ENCODE results near the gene RADX.
"Not testable (repeated sequence)": the region's sequence is repeated elsewhere in the genome, so short reads cannot be mapped to it uniquely, and the experiment has no call there.

The RADX gene

GRCh38 chrX:106611679-106612392, at the start of gene RADX:
Gene RADX (plus strand): TSS chrX:106611978. CDS start chrX:106612081, 103 bp downstream.
- peak; percentile 40 for DNase-seq

GRCh38 chrX:106564986-106565385, 46.8 kb upstream of the RADX start:
- DNase-seq = no peak

DNA sequence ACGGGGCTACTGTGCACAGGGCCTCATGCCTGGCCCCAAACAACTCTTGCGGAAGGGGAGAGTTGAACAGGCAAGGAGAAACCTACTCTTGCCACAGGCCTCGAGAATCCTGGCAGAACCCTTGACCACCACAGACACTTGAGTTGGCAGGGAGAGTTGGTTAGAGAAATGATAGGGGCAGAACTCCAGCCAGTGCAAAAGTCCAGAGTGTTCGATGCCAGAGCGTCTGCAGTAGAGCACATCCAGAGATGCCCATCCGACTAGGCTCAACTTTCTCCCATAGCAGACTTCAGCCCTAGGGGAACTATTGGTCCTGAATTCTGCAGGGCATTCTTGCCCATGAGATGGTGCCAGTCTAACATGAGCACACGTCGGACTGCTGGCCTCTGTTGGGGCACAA, 45.4 kb upstream of the RADX start:
- no peak for DNase-seq

DNA sequence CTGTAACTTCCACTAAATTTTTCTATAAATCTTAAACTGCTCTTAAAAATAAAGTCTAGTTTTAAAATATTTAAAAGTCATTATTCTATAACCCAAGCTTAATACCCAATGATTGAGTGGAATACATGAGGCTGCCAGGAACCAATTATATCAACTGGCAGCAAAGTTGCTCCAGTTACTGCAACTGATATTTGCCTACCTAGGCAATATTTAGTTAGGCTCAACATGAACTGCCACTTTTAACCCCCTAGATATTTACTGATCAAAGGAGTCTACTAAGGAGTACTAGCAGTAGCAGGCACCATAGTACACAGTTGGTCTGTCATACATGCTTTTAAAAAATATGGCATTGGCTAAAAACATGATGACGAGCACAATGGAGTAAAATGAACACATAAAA, 29.9 kb upstream of the RADX start:
- no peak for DNase-seq

- no peak for DNase-seq
Observed at GRCh38 chrX:106585478-106585877, 26.3 kb upstream of the RADX start.

GRCh38 chrX:106588801-106589200, 23.0 kb upstream of the RADX start:
- no peak for DNase-seq

- DNase-seq = no peak
Observed at GRCh38 chrX:106599411-106599810, 12.4 kb upstream of the RADX start.

- no peak for DNase-seq
Observed at GRCh38 chrX:106606571-106606970, 5.2 kb upstream of the RADX start.

GRCh38 chrX:106608016-106608415, 3.8 kb upstream of the RADX start:
- DNase-seq = no peak

- no peak for DNase-seq
Observed at GRCh38 chrX:106611317-106611678, 480 bp upstream of the RADX start.

DNA sequence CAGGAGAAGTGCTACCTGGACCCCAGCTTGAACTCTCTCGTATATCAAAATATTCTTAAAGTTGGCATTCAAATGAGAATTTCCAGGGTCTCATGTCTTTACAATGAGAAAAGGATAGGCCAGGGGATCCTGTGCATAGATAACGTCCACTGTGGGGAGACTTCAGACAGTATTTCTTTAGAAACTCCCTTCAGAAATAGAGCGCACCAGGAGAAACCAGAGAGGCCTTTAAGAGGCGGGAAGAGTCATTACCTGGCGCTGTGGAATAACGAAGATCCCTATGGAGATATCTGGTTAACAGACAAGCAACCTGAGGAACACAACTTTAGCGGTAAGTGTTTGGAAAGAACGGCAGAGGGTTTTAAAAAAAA, 600 bp downstream of the RADX start:
- DNase-seq = no peak

DNA sequence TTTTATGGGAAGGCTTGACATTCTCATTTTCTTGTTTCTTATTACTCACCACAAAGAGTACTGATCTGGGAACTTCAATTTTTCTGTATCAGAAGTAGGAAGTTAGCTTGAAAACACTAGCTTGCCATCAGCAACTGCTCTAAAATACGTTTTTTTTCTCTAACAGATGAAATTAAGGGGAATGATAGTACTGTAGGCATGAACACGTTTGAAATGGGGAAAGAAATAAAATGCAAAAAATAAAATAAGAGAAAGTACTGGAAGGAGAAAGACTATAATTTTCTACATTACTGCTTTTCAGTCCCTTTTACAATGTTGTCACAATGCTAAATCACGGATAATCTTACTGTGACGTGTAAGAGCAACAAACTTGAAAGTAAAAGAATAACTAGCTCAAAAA, 1.5 kb downstream of the RADX start:
- no peak for DNase-seq

DNA sequence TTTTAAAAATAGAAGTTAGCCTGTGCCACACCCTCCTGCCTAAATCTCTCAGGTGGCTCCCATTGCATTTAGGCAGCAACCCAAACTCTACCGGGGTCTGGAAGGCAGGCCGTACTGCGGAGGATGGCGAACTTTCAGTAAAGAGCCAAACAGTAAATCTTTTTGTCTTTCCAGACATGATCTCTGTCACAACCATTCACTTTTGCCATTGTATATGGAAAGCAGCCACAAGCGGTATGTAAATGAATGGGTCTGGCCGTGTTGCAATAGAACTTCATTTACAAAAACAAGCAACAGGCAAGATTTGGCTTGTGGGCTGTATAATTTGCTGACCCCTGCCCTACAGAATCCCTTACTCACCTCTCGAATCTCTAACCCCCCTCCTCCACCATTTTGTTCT, 3.3 kb downstream of the RADX start:
- DNase-seq = no peak

DNA sequence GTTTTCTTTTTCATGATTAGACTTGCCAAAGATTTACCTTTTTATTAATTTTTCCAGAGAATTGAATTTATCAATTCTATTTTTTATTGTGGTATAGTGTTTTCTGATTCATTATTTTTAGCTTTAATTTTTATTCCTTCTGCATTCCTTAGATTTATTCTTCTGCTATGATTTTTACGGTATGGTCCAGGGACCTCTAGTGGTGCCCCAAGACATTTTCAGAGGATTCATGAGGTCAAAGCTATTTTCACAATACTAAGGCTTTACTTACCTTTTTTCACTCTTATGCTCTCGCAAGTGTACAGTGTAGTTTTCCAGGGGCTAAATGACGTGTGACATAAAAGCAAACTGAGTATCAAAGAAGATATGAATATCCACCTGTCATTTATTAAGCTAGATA, 8.0 kb downstream of the RADX start:
- DNase-seq = no peak

DNA sequence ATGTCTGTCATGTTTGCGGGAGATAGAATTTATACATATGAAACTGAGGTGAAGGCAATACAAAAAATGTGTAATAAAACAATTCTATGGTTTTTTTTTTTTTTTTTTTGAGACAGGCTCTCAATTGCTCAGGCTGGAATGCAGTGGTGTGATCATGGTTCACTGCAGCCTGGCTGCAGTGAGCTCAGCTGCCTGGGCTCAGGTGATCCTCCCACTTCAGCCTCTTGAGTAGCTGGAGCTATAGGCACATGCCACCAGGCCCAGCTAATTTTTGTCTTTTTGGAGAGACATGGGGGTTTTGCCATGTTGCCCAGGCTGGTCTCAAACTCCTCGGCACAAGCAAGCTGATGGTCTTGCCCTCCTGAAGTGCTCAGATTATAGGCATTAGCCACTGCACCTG, 10.1 kb downstream of the RADX start:
- no peak for DNase-seq

GRCh38 chrX:106626789-106627188, 15.0 kb downstream of the RADX start:
- no peak for DNase-seq

- DNase-seq = no peak
Observed at GRCh38 chrX:106631615-106632014, 19.8 kb downstream of the RADX start.

GRCh38 chrX:106649523-106650428, 38.0 kb downstream of the RADX start:
- DNase-seq = no peak

- DNase-seq = not testable (repeated sequence)
Observed at GRCh38 chrX:106653625-106654024, 41.8 kb downstream of the RADX start.

- no peak for DNase-seq
Observed at GRCh38 chrX:106670631-106671030, 58.9 kb downstream of the RADX start.

DNA sequence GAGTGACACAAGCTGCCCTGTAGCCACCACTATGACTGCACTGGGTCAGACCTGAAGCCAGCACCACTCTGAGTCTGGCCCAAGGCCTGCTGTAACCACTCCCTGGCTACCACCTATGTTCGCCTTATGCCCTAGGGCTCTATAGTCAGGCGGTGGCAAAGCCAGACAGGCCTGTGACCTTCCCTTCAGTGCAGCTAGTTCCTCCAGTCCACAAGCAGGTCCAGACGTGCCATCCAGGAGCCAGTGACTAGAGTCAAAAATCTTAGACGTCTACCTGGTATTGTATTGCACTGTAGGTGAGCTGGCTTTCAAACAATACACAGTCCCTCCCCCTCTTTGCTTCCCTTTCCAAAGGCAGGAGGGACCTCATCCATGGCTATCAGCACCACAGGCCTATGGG, 60.7 kb downstream of the RADX start:
- DNase-seq = no peak

- no peak for DNase-seq
Observed at GRCh38 chrX:106680716-106681115, 68.9 kb downstream of the RADX start.

DNA sequence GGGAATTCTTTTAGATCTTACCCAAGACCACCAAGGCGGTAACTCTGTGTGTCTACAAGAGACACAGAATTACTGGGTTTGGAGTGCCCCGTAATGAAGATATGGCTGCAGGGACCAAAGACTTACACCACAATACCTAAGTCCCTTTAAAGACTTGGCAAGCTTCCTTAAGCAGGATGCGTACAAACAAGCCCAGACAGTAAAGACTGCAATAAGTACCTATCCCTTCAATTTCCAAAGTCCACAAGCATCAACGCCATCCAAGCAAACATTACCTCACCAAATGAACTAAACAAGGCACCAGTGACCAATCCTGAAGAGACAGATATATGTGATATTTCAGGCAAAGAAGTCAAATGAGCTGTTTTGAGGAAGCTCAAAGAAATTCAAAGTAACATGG, 72.4 kb downstream of the RADX start:
- DNase-seq = no peak

DNA sequence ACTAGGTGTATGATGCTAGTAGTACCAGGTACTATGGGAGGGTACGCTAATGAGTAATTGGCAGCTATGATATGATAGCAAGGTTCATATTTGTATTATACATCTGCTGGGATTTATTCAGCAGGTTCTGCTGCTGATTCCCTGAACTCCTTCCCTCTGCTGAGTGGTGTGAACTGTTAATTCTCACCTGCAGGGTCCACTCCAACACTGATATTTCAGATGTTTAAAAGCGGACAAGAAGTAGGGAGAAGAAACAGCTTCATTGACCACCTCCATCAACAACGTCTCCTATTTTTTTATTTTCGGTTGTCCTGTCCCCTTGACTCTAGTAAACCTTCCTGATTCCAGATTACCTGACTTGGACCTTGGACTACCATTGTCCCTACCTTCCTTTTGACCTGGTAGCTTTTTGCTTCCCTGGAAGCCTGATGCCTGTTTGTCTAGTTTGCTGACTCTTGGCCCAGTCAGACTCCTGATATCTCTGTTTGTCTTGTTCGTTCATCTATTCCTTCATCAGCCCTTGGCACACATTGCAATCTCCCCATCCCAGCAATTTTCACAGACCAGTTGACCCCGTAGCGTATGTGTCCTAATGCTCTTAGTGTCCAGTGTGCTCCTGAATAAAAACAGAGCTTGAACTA, 80.8 kb downstream of the RADX start:
- DNase-seq = no peak
